Neutrophil (primary cell): Measurements from ENCODE around the gene NUMB.
A peak's percentile ranks its signal among the peaks of the same experiment; 100 is the strongest.
"Not testable (repeated sequence)": the region's sequence is repeated elsewhere in the genome, so short reads cannot be mapped to it uniquely, and the experiment has no call there.

ENCODE experiments used
- H3K27ac ChIP-seq: fragments of 200-600 bp; sonication (generic); 2 replicates; pipeline ENCODE4 v1.5.1; 2016; ENCODE audit warnings: mild to moderate bottlenecking, moderate library complexity
- H3K27me3 ChIP-seq: fragments of 200-600 bp; sonication (generic); 2 replicates; pipeline ENCODE4 v1.6.0; 2016; ENCODE audit warnings: mild to moderate bottlenecking
- H3K36me3 ChIP-seq: fragments of 200-600 bp; sonication (generic); 2 replicates; pipeline ENCODE4 v1.5.1; 2017
- H3K4me1 ChIP-seq, 2 experiments: fragments of 200-600 bp in 1 of 2; sonication (generic) in 1 of 2; 1 replicate in 1 of 2; 2 replicates in 1 of 2; pipeline versions ENCODE4 v1.5.1 to v1.6.1; 2013 to 2016; ENCODE audit warnings: low read depth in 1 of 2, low read length in 1 of 2, mild to moderate bottlenecking in 1 of 2, moderate library complexity in 1 of 2; ENCODE audit not compliant: control insufficient read depth in 1 of 2, insufficient read depth in 1 of 2
- H3K4me3 ChIP-seq, 2 experiments: fragments of 200-600 bp in 1 of 2; sonication (generic) in 1 of 2; 1 replicate in 1 of 2; 2 replicates in 1 of 2; pipeline ENCODE4 v1.5.1; 2013 to 2016; ENCODE audit warnings: low read depth in 1 of 2, low read length in 1 of 2, mild to moderate bottlenecking in 1 of 2, moderate library complexity in 1 of 2
- H3K9me3 ChIP-seq: fragments of 200-600 bp; sonication (generic); 2 replicates; pipeline ENCODE4 v1.5.1; 2016
- TF ChIP-seq, protein P1 (sequence below): fragments of 200-600 bp; sonication (generic); IDR thresholded peaks from 2 replicates; pipeline ENCODE4 v1.5.1; 2016; ENCODE audit warnings: antibody characterized with exemption

Gene NUMB

DNA sequence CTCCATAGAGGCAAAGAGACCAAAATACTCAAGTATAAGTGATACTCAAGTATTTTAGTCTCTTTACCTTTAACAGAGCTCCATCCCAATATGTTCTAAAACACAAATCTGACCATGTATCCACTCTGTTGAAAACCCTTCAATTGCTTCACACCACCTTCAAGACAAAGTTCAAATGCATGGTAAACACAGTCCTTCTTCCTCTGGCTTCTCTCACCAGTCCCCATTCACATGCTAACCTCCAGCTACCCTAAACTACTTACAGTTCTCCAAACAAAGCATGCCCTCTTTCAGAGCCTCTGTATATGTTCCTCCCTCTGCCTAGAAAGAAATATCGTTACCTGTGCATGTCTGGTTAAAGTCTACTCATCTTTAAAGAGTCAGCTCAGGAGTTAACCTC, 100.2 kb downstream of the NUMB start:
- no peaks in the 10 kb centered on the region for H3K9me3 ChIP-seq
- no peaks in the 10 kb centered on the region for H3K4me1 ChIP-seq
- no peak overlapping the region for H3K4me3 ChIP-seq
- no peaks in the 10 kb centered on the region for H3K27me3 ChIP-seq
- H3K27ac ChIP-seq = no peak overlapping the region
- H3K36me3 ChIP-seq = peaks cover 47% of the 10 kb centered on the region
- TF ChIP-seq, protein P1, sequence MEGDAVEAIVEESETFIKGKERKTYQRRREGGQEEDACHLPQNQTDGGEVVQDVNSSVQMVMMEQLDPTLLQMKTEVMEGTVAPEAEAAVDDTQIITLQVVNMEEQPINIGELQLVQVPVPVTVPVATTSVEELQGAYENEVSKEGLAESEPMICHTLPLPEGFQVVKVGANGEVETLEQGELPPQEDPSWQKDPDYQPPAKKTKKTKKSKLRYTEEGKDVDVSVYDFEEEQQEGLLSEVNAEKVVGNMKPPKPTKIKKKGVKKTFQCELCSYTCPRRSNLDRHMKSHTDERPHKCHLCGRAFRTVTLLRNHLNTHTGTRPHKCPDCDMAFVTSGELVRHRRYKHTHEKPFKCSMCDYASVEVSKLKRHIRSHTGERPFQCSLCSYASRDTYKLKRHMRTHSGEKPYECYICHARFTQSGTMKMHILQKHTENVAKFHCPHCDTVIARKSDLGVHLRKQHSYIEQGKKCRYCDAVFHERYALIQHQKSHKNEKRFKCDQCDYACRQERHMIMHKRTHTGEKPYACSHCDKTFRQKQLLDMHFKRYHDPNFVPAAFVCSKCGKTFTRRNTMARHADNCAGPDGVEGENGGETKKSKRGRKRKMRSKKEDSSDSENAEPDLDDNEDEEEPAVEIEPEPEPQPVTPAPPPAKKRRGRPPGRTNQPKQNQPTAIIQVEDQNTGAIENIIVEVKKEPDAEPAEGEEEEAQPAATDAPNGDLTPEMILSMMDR = no peak

DNA sequence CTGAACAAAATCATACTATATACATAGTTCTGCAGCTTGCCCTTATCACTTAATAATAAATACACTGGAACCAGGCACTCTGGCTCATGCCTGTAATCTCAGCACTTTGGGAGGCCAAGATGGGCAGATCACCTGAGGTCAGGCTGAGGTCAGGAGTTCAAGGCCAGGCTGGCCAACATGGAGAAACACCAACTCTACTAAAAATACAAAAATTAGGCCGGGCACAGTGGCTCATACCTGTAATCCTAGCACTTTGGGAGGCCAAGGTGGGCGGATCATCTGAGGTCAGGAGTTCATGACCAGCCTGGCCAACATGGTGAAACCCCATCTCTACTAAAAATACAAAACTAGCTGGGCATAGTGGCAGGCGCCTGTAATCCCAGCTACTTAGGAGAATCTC, 109.3 kb downstream of the NUMB start:
- not testable (repeated sequence) for H3K9me3 ChIP-seq, H3K27me3 ChIP-seq, H3K27ac ChIP-seq, H3K4me1 ChIP-seq, H3K4me3 ChIP-seq
- peaks cover 53% of the 10 kb centered on the region for H3K36me3 ChIP-seq

DNA sequence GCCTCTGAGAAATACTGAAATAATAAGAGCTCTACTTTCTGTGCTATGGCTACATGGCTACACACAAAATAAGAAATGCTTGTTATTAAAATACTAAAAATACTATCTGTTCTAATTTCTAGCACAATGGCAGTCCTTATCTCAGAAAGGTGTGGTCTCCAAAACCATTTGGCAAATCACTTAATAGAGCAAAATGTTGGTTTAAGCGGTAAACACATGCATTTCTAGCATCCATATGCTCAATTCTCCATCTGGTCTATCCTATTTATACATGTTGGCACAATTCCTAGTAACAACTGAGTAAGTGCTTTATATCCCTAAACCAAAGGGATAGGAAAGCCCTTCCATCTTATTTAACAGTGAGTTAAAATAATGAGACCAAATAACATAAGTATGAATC, 114.0 kb downstream of the NUMB start:
- H3K27me3 ChIP-seq = no peaks in the 10 kb centered on the region
- peaks cover 0 to 5% of the 10 kb centered on the region in 2 experiments for H3K4me1 ChIP-seq
- TF ChIP-seq, protein P1 = no peak
- no peak overlapping the region for H3K27ac ChIP-seq
- H3K36me3 ChIP-seq = peaks cover 45% of the 10 kb centered on the region
- no peaks in the 10 kb centered on the region for H3K9me3 ChIP-seq
- H3K4me3 ChIP-seq = no peak overlapping the region

DNA sequence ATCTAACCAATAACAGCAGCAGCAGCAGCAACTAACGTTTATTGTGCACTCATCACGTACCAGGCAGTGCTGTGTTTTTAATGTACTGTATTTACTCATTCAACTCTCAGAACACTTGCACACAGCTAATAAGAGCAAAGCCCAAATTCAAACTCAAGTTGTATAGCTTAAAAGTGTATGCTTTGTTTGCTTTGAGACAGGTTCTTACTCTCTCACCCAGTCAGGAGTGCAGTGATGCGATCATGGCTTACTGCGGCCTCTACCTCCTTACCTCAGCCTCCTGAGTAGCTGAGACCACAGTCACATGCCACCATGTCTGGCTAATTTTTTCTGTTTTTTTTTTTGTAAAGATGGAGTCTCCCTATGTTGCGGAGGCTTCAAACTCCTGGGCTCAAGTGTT, 115.7 kb downstream of the NUMB start:
- H3K36me3 ChIP-seq = peaks cover 29% of the 10 kb centered on the region
- no peak overlapping the region for H3K27ac ChIP-seq
- peaks cover 0 to 1% of the 10 kb centered on the region in 2 experiments for H3K4me1 ChIP-seq
- H3K9me3 ChIP-seq = no peaks in the 10 kb centered on the region
- H3K4me3 ChIP-seq = no peak overlapping the region
- TF ChIP-seq, protein P1 = no peak
- H3K27me3 ChIP-seq = no peaks in the 10 kb centered on the region

DNA sequence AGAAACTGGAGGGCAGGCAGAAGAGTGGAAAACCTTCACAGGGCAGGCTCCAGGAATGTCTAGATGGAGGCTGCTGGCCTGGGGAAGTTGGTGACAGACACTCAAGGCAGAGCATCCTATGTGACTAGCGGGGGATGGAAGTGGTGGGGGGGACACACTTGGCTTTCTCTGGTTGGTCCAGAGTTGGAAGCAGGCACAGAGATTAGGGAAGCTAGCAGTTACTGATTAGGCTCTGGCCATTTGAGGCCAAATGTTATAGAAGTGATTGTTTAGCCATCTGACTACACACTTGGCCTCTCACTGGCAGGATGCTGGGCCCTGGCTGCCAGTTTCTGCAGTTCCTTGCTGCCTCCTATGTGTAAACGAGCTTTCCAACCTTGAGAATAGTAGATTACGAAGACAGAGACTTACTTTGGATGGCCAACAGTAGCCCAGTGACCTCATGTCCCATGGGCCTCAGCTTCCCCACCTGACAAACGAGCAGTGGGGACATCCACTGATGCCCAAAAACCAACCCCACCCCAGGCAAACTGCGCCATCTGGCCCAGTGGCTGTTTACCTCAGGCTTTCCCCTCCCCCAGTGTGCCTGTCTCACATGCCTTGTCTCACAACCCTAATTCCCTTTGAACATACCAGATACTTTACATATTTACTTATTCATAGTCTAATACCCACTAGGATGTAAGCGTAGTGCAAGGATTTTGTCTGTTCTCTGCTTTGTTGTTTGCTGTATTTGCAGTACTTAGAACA, 118.3 kb downstream of the NUMB start:
- Histone ChIP-seq H3K9me3 (no peaks in the 10 kb centered on the region), H3K36me3 (peaks cover 19% of the 10 kb centered on the region), H3K27me3 (no peaks in the 10 kb centered on the region), H3K4me1 (no peaks in the 10 kb centered on the region), H3K27ac (peak overlapping the region; percentile 41), H3K4me3 (no peak overlapping the region)
- TF ChIP-seq, protein P1 = no peak

DNA sequence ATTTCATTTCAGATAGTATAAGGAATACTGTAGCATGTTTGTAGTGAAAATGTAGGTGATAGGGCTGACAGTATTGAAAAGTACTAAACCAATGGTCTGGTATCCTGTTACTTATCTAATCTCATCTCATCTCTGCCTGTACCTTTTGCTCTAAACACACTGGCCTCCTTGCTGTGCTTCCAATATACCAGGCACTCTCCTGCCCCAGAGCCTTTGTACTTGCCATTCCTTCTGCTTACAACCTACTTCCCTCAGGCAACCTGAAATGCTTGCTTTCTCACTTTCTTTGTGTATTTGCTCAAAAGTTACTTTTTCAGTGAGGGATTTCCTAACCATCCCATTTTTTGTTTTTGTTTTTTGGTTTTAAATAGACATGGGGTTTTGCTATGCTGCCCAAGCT, 119.1 kb downstream of the NUMB start:
- H3K4me3 ChIP-seq = no peak overlapping the region
- H3K4me1 ChIP-seq = no peaks in the 10 kb centered on the region
- no peaks in the 10 kb centered on the region for H3K27me3 ChIP-seq
- TF ChIP-seq, protein P1 = no peak
- peaks cover 16% of the 10 kb centered on the region for H3K36me3 ChIP-seq
- H3K27ac ChIP-seq = peak overlapping the region; percentile 41
- no peaks in the 10 kb centered on the region for H3K9me3 ChIP-seq
